Endothelial cell of umbilical vein (primary cell): Measurements from ENCODE around the gene BMPR1B. TPM values are rescaled to one million over a fixed set of nuclear protein-coding genes. Genes with fewer than 3 reads are reported as not detected.
A peak's percentile ranks its signal among the peaks of the same experiment; 100 is the strongest.

ENCODE experiments used
- BruUV-seq: library from RNA; stranded (reverse); fragments of 400-500 nt; replicated peaks from 2 replicates; lab custom pipeline; 2021; lab: Mats Ljungman, UMichigan
- CTCF ChIA-PET: fragments of 300-600, 350-600 bp; sonication (Branson Sonifier 250); formaldehyde crosslinking; loops from one replicate; lab custom pipeline; 2021; ENCODE audit warnings: antibody characterized with exemption, inconsistent platforms; lab: Charles Lee
- POLR2A ChIA-PET: fragments of 300-600, 350-600 bp; sonication (Branson Sonifier 250); formaldehyde crosslinking; loops from one replicate; lab custom pipeline; 2021; ENCODE audit warnings: antibody characterized with exemption, inconsistent platforms; lab: Charles Lee
- DNase-seq: peaks from one replicate; pipeline ENCODE4 v3.0.0-alpha.2; 2011; ENCODE audit warnings: low read depth, low spot score
- FAIRE-seq: peaks from 2 replicates; lab custom pipeline; 2011; peaks lifted over from hg19 to GRCh38; lab: Jason Lieb, UNC
- H2AFZ ChIP-seq: 2 replicates; pipeline ENCODE4 v1.6.0; 2012; ENCODE audit warnings: low read depth, low read length, control low read depth, inconsistent platforms
- H3K27ac ChIP-seq: 2 replicates; pipeline ENCODE4 v1.5.1; 2011; ENCODE audit warnings: low read depth, mild to moderate bottlenecking, control low read depth, low read length, moderate library complexity; ENCODE audit not compliant: insufficient read depth
- H3K27me3 ChIP-seq, 2 experiments: 2 replicates each; pipeline versions ENCODE4 v1.6.0 to v1.6.1; 2011; ENCODE audit warnings: low read length in 2 of 2, mixed read lengths in 1 of 2; ENCODE audit not compliant: control insufficient read depth in 2 of 2, insufficient read depth in 2 of 2
- H3K36me3 ChIP-seq, 2 experiments: 2 replicates in 1 of 2; 3 replicates in 1 of 2; pipeline ENCODE4 v1.5.1; 2011; ENCODE audit warnings: low read length in 2 of 2, mild to moderate bottlenecking in 1 of 2, moderate library complexity in 1 of 2; ENCODE audit not compliant: control insufficient read depth in 2 of 2, insufficient read depth in 2 of 2; ENCODE audit errors: extremely low read depth in 1 of 2
- H3K4me1 ChIP-seq: 3 replicates; pipeline ENCODE4 v1.5.1; 2011; ENCODE audit warnings: mild to moderate bottlenecking, low read length; ENCODE audit not compliant: control insufficient read depth, insufficient read depth; ENCODE audit errors: extremely low read depth
- H3K4me2 ChIP-seq: 2 replicates; pipeline ENCODE4 v1.6.1; 2011; ENCODE audit warnings: low read length, control low read depth, mixed read lengths; ENCODE audit not compliant: insufficient read depth
- H3K4me3 ChIP-seq, 3 experiments: fragments of 200-600 bp in 1 of 3; sonication (generic), shearing (Covaris generic) in 1 of 3; replicated peaks in 1 of 3; 2 replicates each; pipeline ENCODE4 v1.5.1; 2011 to 2016; ENCODE audit warnings: control low read depth in 3 of 3, low read length in 3 of 3, mild to moderate bottlenecking in 2 of 3, inconsistent platforms in 1 of 3, low read depth in 1 of 3, moderate library complexity in 1 of 3; ENCODE audit not compliant: insufficient read depth in 1 of 3
- H3K79me2 ChIP-seq: 2 replicates; pipeline ENCODE4 v1.6.0; 2012; ENCODE audit warnings: low read length, inconsistent platforms; ENCODE audit not compliant: control insufficient read depth, insufficient read depth
- H3K9ac ChIP-seq: replicated peaks from 2 replicates; pipeline ENCODE3; 2011; ENCODE audit warnings: low read length, control low read depth; ENCODE audit not compliant: insufficient read depth; ENCODE audit errors: extremely low read depth
- H3K9me1 ChIP-seq: replicated peaks from 3 replicates; pipeline ENCODE4 v1.6.0; 2011; ENCODE audit warnings: mild to moderate bottlenecking, low read length; ENCODE audit not compliant: control insufficient read depth, insufficient read depth; ENCODE audit errors: extremely low read depth
- H3K9me3 ChIP-seq: replicated peaks from 2 replicates; pipeline ENCODE4 v1.5.1; 2012; ENCODE audit warnings: low read length, inconsistent platforms; ENCODE audit not compliant: control insufficient read depth, insufficient read depth
- H4K20me1 ChIP-seq: replicated peaks from 2 replicates; pipeline ENCODE3; 2011; ENCODE audit warnings: mild to moderate bottlenecking, low read length; ENCODE audit not compliant: control insufficient read depth, insufficient read depth; ENCODE audit errors: extremely low read depth
- EZH2 ChIP-seq: IDR thresholded peaks from 2 replicates; pipeline ENCODE4 v1.6.1; 2012; ENCODE audit warnings: borderline replicate concordance, low read depth, mild to moderate bottlenecking, moderate library complexity, low read length, inconsistent platforms; ENCODE audit not compliant: severe bottlenecking
- FOS ChIP-seq: IDR thresholded peaks from 2 replicates; pipeline ENCODE4 v1.6.1; 2011; ENCODE audit warnings: mild to moderate bottlenecking, low read length, moderate library complexity, borderline replicate concordance; ENCODE audit not compliant: insufficient read depth
- GATA2 ChIP-seq: IDR thresholded peaks from 2 replicates; pipeline ENCODE4 v1.7.0; 2011; ENCODE audit warnings: low read depth, mild to moderate bottlenecking, moderate library complexity, mixed read lengths, low read length; ENCODE audit not compliant: insufficient read length, insufficient read depth
- JUN ChIP-seq: IDR thresholded peaks from 2 replicates; pipeline ENCODE4 v1.6.1; 2011; ENCODE audit warnings: borderline replicate concordance, low read depth; ENCODE audit not compliant: insufficient read length, insufficient read depth
- MYC ChIP-seq: IDR thresholded peaks from one replicate; pipeline ENCODE4 v1.6.1; 2011; ENCODE audit warnings: mild to moderate bottlenecking, low read depth, low read length
- POLR2A ChIP-seq: IDR thresholded peaks from 2 replicates; pipeline ENCODE4 v1.6.1; 2012; ENCODE audit warnings: low read depth, mild to moderate bottlenecking, control low read depth, low read length
- POLR2AphosphoS5 ChIP-seq: IDR thresholded peaks from 2 replicates; pipeline ENCODE4 v1.6.1; 2012; ENCODE audit warnings: low read depth, mild to moderate bottlenecking, control low read depth, low read length, moderate library complexity; ENCODE audit not compliant: insufficient read depth
- dilution Hi-C: fragments of 300-500 bp; cut with MboI; formaldehyde crosslinking; loops from one replicate; pipeline ENCODE4 v1.15.0; 2019; ENCODE audit warnings: low sequenced_read_pairs; ENCODE audit not compliant: extremely low pct_ligation_motif_present
- intact Hi-C: fragments of 100-400 bp; cut with micrococcal nuclease; formaldehyde crosslinking; loops from one replicate; pipeline ENCODE4 v1.10.0; 2022
- polyA plus RNA-seq, 4 experiments: library from polyadenylated mRNA; depleted of rRNA in 3 of 4; stranded (reverse) in 3 of 4; unstranded in 1 of 4; fragments of >200 nt; gene quantifications; 2 replicates each; pipeline versions ENCODE4 v1.2.1 to v1.2.3, GENCODE V29; 2011 to 2012; ENCODE audit warnings: missing spikeins in 1 of 4
- total RNA-seq: library from RNA; stranded (reverse); gene quantifications from 2 replicates; pipeline ENCODE4 v1.2.3, GENCODE V29; 2021
- TF ChIP-seq, protein P1 (sequence below), 2 donors: IDR thresholded peaks; 1 replicate in 1 of 2; 2 replicates in 1 of 2; pipeline ENCODE4 v1.5.1; 2011; ENCODE audit warnings: low read length in 2 of 2, mild to moderate bottlenecking in 2 of 2, moderate library complexity in 2 of 2, control low read depth in 1 of 2, inconsistent platforms in 1 of 2, low read depth in 1 of 2; ENCODE audit not compliant: insufficient read depth in 1 of 2; ENCODE audit errors: extremely low read depth in 1 of 2
- TF ChIP-seq, protein P2 (sequence below): IDR thresholded peaks from 2 replicates; pipeline ENCODE4 v1.6.1; 2011; ENCODE audit not compliant: insufficient read depth, insufficient read length

The BMPR1B gene
- total and polyA plus RNA-seq, 2 donors (not counting 3 experiments of a cell fraction or from before 2014, with no cell fraction given) = 0.28 to 2.1 TPM

DNA sequence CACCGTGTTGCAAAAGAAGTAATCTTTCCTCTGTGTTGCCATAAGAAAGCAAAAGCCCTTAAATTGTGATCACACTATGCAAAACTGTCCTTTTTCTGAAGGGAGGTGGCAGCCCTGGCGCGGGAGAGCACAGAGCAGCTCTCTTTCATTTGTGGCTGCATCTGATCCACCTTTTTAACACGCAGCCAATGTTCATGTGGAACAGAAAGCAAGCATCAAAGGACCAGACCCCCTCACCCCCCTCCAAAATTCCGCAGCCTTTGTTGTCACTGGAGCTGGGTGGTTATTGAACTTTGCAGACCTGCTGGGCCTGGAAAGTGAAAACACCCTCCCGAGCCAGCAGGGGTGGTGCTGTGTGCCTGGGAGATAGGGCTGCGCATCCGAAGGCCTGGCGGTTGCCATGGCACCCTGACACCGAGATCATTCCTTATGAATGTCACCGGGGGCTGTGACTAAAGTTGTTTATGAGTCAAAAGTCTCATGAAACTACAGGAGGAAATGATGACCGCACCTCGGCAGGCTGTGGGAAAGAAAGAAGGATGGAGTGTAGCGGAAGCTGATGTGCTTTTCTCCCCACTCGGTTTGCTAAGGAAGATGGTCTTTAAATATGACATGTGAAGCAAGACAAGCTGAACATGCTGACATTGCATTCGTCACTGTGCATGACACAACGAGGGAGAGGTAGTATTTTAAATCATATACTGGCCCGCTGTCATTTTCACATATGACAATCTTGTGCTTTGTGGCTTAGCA lies 423.7 kb downstream of the BMPR1B start:
- BruUV-seq = no TSS peak
- ChIA-PET CTCF (no interaction called here), POLR2A (no interaction called here)
- FAIRE-seq (peak; percentile 26), DNase-seq (peak; percentile 11)
- Histone ChIP-seq H3K79me2 (no peaks in the 10 kb centered on the region), H3K4me3 (no peak overlapping the region), H3K9me1 (no peaks in the 10 kb centered on the region), H4K20me1 (no peaks in the 10 kb centered on the region), H3K4me1 (no peaks in the 10 kb centered on the region), H3K9me3 (no peaks in the 10 kb centered on the region), H3K9ac (no peak overlapping the region), H3K36me3 (no peaks in the 10 kb centered on the region), H2AFZ (peak overlapping the region; percentile 0), H3K27me3 (no peaks in the 10 kb centered on the region), H3K4me2 (no peak overlapping the region), H3K27ac (no peak overlapping the region)
- intact Hi-C loops = loop anchor here (5.0 kb wide), 1 partner anchor 106 kb away; no protein-coding TSS in a partner anchor
- dilution Hi-C loops = no loop called here
- no peak for TF ChIP-seq JUN
- TF ChIP-seq, protein P1, sequence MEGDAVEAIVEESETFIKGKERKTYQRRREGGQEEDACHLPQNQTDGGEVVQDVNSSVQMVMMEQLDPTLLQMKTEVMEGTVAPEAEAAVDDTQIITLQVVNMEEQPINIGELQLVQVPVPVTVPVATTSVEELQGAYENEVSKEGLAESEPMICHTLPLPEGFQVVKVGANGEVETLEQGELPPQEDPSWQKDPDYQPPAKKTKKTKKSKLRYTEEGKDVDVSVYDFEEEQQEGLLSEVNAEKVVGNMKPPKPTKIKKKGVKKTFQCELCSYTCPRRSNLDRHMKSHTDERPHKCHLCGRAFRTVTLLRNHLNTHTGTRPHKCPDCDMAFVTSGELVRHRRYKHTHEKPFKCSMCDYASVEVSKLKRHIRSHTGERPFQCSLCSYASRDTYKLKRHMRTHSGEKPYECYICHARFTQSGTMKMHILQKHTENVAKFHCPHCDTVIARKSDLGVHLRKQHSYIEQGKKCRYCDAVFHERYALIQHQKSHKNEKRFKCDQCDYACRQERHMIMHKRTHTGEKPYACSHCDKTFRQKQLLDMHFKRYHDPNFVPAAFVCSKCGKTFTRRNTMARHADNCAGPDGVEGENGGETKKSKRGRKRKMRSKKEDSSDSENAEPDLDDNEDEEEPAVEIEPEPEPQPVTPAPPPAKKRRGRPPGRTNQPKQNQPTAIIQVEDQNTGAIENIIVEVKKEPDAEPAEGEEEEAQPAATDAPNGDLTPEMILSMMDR (IDR thresholded peaks at IDR 0.05; ENCODE audit: extremely low read depth in 1 of 2, insufficient read depth in 1 of 2, low read depth in 1 of 2, low read length in 2 of 2) = no peak
- no peak for TF ChIP-seq EZH2
- no peak for TF ChIP-seq MYC
- no peak for TF ChIP-seq POLR2AphosphoS5
- no peak for TF ChIP-seq GATA2
- TF ChIP-seq POLR2A = no peak
- no peak for TF ChIP-seq FOS
- TF ChIP-seq, protein P2, sequence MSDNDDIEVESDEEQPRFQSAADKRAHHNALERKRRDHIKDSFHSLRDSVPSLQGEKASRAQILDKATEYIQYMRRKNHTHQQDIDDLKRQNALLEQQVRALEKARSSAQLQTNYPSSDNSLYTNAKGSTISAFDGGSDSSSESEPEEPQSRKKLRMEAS = no peak
